G401.6 (cell line): ENCODE data around the gene FCHSD1.

Experiments used
- FAIRE-seq: peaks from 2 replicates; lab custom pipeline; 2012; peaks lifted over from hg19 to GRCh38; lab: Jason Lieb, UNC

Gene FCHSD1

GRCh38 chr5:141650851-141651727 lies at the start of gene FCHSD1:
TSS of gene FCHSD1 (minus strand) at chr5:141651418. CDS start at chr5:141651368, 50 bp downstream.
- no peak for FAIRE-seq

- no peak for FAIRE-seq
These were observed 46.4 kb upstream of the FCHSD1 start for GRCh38 chr5:141697586-141697985.

GRCh38 chr5:141696431-141696830 lies 45.2 kb upstream of the FCHSD1 start:
- no peak for FAIRE-seq

GRCh38 chr5:141695627-141696215 lies 44.5 kb upstream of the FCHSD1 start:
- no peak for FAIRE-seq

- no peak for FAIRE-seq
These were observed 43.3 kb upstream of the FCHSD1 start for GRCh38 chr5:141694479-141694878.

GRCh38 chr5:141692919-141693725 lies 41.9 kb upstream of the FCHSD1 start:
- no peak for FAIRE-seq

- FAIRE-seq: no peak
These were observed 41.3 kb upstream of the FCHSD1 start for GRCh38 chr5:141692533-141692888.

- FAIRE-seq: no peak
These were observed 40.8 kb upstream of the FCHSD1 start for GRCh38 chr5:141691867-141692532.

- no peak for FAIRE-seq
These were observed 40.2 kb upstream of the FCHSD1 start for GRCh38 chr5:141691286-141691866.

GRCh38 chr5:141686648-141687416 lies 35.6 kb upstream of the FCHSD1 start:
- FAIRE-seq: no peak

GRCh38 chr5:141685591-141685990 lies 34.4 kb upstream of the FCHSD1 start:
- no peak for FAIRE-seq

- FAIRE-seq: no peak
These were observed 32.5 kb upstream of the FCHSD1 start for GRCh38 chr5:141683596-141684141.

GRCh38 chr5:141681695-141682641 lies 30.8 kb upstream of the FCHSD1 start, which contains the start of gene ARAP3:
TSS of gene ARAP3 (minus strand) at chr5:141682230. CDS start at chr5:141680486, 1,744 bp downstream.
- FAIRE-seq: no peak

- no peak for FAIRE-seq
These were observed 30.1 kb upstream of the FCHSD1 start for GRCh38 chr5:141681295-141681694.

GRCh38 chr5:141680751-141681201 lies 29.6 kb upstream of the FCHSD1 start:
- no peak for FAIRE-seq

- no peak for FAIRE-seq
These were observed 29.0 kb upstream of the FCHSD1 start for GRCh38 chr5:141680178-141680577.

GRCh38 chr5:141677415-141677814 lies 26.2 kb upstream of the FCHSD1 start:
- FAIRE-seq: no peak

- no peak for FAIRE-seq
These were observed 24.5 kb upstream of the FCHSD1 start for GRCh38 chr5:141675672-141676071.

- no peak for FAIRE-seq
These were observed 23.5 kb upstream of the FCHSD1 start for GRCh38 chr5:141674747-141675146.
